DOHH2 (cell line): ENCODE measurements around the gene CHMP1B.

Experiments
- H3F3A ChIP-seq: fragments of 200-600 bp; sonication (generic), shearing (Covaris generic); 2 replicates; pipeline ENCODE4 v1.6.0; 2016; ENCODE audit warnings: antibody characterized with exemption, mild to moderate bottlenecking; ENCODE audit not compliant: control insufficient read depth, insufficient read depth
- H3K27ac ChIP-seq: fragments of 200-600 bp; sonication (generic); 2 replicates; pipeline ENCODE4 v1.5.1; 2014; ENCODE audit warnings: low read depth, mild to moderate bottlenecking, low read length, moderate library complexity
- H3K27me3 ChIP-seq: fragments of 200-600 bp; sonication (generic); 2 replicates; pipeline ENCODE4 v1.6.1; 2014; ENCODE audit warnings: mild to moderate bottlenecking, low read length, mixed read lengths; ENCODE audit not compliant: control insufficient read depth
- H3K36me3 ChIP-seq: fragments of 200-600 bp; sonication (generic); 2 replicates; pipeline ENCODE4 v1.6.1; 2014; ENCODE audit warnings: mild to moderate bottlenecking, low read length, moderate library complexity, mixed read lengths; ENCODE audit not compliant: control insufficient read depth
- H3K4me1 ChIP-seq: fragments of 200-600 bp; sonication (generic); 2 replicates; pipeline ENCODE4 v1.6.1; 2014; ENCODE audit warnings: mild to moderate bottlenecking, low read length, mixed read lengths; ENCODE audit not compliant: control insufficient read depth
- H3K4me2 ChIP-seq: fragments of 200-600 bp; sonication (generic); 2 replicates; pipeline ENCODE4 v1.6.0; 2014; ENCODE audit warnings: mild to moderate bottlenecking, low read length, moderate library complexity
- H3K4me3 ChIP-seq: fragments of 200-600 bp; sonication (generic); 2 replicates; pipeline ENCODE4 v1.5.1; 2014; ENCODE audit warnings: mild to moderate bottlenecking, low read length, mixed read lengths
- H3K79me2 ChIP-seq: fragments of 200-600 bp; sonication (generic); 2 replicates; pipeline ENCODE4 v1.6.1; 2014; ENCODE audit warnings: mild to moderate bottlenecking, low read length, mixed read lengths; ENCODE audit not compliant: control insufficient read depth
- H3K9me2 ChIP-seq: fragments of 200-600 bp; sonication (generic); replicated peaks from 2 replicates; pipeline ENCODE4 v1.6.1; 2014; ENCODE audit warnings: mild to moderate bottlenecking, low read length, mixed read lengths; ENCODE audit not compliant: control insufficient read depth
- H3K9me3 ChIP-seq: fragments of 200-600 bp; sonication (generic); 2 replicates; pipeline ENCODE4 v1.6.1; 2014; ENCODE audit warnings: antibody characterized with exemption, low read length, mixed read lengths; ENCODE audit not compliant: control insufficient read depth, insufficient read depth
- H4K20me1 ChIP-seq: fragments of 200-600 bp; sonication (generic); 2 replicates; pipeline ENCODE4 v1.6.0; 2014; ENCODE audit warnings: low read depth, mild to moderate bottlenecking, antibody characterized with exemption, low read length, moderate library complexity; ENCODE audit not compliant: control insufficient read depth, insufficient read depth
- CTCF ChIP-seq: fragments of 200-600 bp; sonication (generic); IDR thresholded peaks from one replicate; pipeline ENCODE4 v1.5.1; 2014; ENCODE audit warnings: antibody characterized with exemption, mild to moderate bottlenecking, low read depth, low read length; ENCODE audit not compliant: poor library complexity, severe bottlenecking
- EZH2phosphoT487 ChIP-seq: fragments of 200-600 bp; sonication (generic); IDR thresholded peaks from 2 replicates; pipeline ENCODE4 v1.6.1; 2017; ENCODE audit warnings: borderline replicate concordance, mild to moderate bottlenecking, antibody characterized with exemption, low read length, moderate library complexity, mixed read lengths

Gene CHMP1B

GRCh38 chr18:11897781-11898180, 46.6 kb downstream of the CHMP1B start:
- H3K79me2 ChIP-seq = no peaks in the 10 kb centered on the region
- peaks cover 8% of the 10 kb centered on the region for H3K4me1 ChIP-seq
- no peaks in the 10 kb centered on the region for H4K20me1 ChIP-seq
- H3K9me2 ChIP-seq = no peaks in the 10 kb centered on the region
- H3K27me3 ChIP-seq = no peaks in the 10 kb centered on the region
- H3K4me3 ChIP-seq = no peak overlapping the region
- H3K4me2 ChIP-seq = no peak overlapping the region
- TF ChIP-seq EZH2phosphoT487 (no peak), CTCF (no peak)
- H3K36me3 ChIP-seq = peaks cover 32% of the 10 kb centered on the region
- no peak overlapping the region for H3K27ac ChIP-seq
- H3K9me3 ChIP-seq = no peaks in the 10 kb centered on the region
- H3F3A ChIP-seq = no peaks in the 10 kb centered on the region

DNA sequence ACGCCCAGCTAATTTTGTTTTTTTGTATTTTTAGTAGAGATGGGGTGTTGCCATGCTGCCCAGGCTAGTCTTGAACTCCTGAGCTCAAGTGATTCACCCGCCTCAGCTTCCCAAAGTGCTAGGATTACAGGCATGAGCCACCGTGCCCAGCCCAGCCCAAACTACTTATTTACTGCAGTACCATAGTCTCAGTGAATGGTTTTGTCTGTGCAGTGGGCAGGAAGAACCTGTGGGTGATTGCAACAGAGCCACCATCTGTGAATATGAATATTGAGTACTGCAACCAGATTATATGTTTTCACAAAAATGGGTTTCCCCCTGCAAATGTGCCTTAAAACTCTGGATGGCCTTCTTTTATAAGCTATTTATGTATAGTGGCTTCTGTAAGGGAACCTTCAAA, 47.9 kb downstream of the CHMP1B start:
- TF ChIP-seq CTCF (no peak), EZH2phosphoT487 (no peak)
- H3K4me1 ChIP-seq = peaks cover 2% of the 10 kb centered on the region
- no peaks in the 10 kb centered on the region for H3F3A ChIP-seq
- no peaks in the 10 kb centered on the region for H3K9me2 ChIP-seq
- H3K27me3 ChIP-seq = no peaks in the 10 kb centered on the region
- H3K36me3 ChIP-seq = peaks cover 27% of the 10 kb centered on the region
- H4K20me1 ChIP-seq = no peaks in the 10 kb centered on the region
- no peak overlapping the region for H3K4me2 ChIP-seq
- H3K9me3 ChIP-seq = no peaks in the 10 kb centered on the region
- H3K79me2 ChIP-seq = no peaks in the 10 kb centered on the region
- no peak overlapping the region for H3K27ac ChIP-seq
- H3K4me3 ChIP-seq = no peak overlapping the region

DNA sequence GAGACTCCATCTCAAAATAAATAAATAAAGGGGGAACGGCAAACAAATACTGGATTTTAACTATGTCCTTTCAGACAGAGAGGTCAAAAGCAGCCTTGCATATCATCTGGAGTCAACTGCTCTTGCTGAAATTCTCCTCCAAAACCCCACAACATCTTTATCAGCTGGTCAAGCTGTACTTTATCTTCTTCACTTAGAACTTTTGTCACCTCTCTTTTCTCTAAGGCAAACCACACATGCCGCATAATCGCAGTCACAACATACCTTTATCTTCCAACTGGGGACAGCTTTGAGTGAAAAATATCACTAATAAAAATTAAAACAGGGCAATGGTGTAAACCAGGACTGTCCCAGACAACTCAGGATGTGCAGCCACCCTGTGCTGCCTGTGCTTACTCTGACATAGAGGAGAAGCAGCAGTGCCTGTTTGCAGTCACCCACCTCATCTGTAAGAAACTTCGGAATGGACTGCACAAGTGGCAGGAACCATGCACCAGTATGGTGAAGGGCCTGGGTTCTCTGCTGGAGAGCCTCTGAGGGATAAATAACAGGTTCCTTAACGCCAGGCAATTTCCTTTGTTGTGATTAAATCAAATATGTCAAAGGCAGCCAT, 50.7 kb downstream of the CHMP1B start:
- Histone ChIP-seq H3F3A (no peaks in the 10 kb centered on the region), H3K9me2 (no peaks in the 10 kb centered on the region), H3K4me1 (peaks cover 2% of the 10 kb centered on the region), H3K36me3 (peaks cover 33% of the 10 kb centered on the region), H3K4me2 (no peak overlapping the region), H3K4me3 (no peak overlapping the region), H3K27ac (no peak overlapping the region), H3K27me3 (no peaks in the 10 kb centered on the region), H4K20me1 (no peaks in the 10 kb centered on the region), H3K9me3 (no peaks in the 10 kb centered on the region), H3K79me2 (peaks cover 2% of the 10 kb centered on the region)
- TF ChIP-seq EZH2phosphoT487 = no peak
- TF ChIP-seq CTCF = no peak
